Nephron (organoid): Measurements from ENCODE around the gene CDC123.
"Not testable (repeated sequence)": the region's sequence is repeated elsewhere in the genome, so short reads cannot be mapped to it uniquely, and the experiment has no call there.

Experiments used
- H3K27ac Mint-ChIP-seq, 3 experiments: 2 replicates each; pipeline ENCODE4 v1.8.0; 2020; ENCODE audit warnings: mixed read lengths in 3 of 3, mild to moderate bottlenecking in 2 of 3, moderate library complexity in 1 of 3
- H3K27me3 Mint-ChIP-seq: 2 replicates; pipeline ENCODE4 v1.8.0; 2021; ENCODE audit warnings: low read depth, mild to moderate bottlenecking, moderate library complexity, mixed read lengths
- H3K36me3 Mint-ChIP-seq: 2 replicates; pipeline ENCODE4 v1.8.0; 2020; ENCODE audit warnings: low read depth, mixed read lengths
- H3K4me1 Mint-ChIP-seq: 2 replicates; pipeline ENCODE4 v1.8.0; 2020; ENCODE audit warnings: mixed read lengths
- H3K4me3 Mint-ChIP-seq, 3 experiments: 2 replicates each; pipeline ENCODE4 v1.8.0; 2020; ENCODE audit warnings: mild to moderate bottlenecking in 3 of 3, mixed read lengths in 3 of 3, moderate library complexity in 2 of 3
- H3K9me3 Mint-ChIP-seq: 2 replicates; pipeline ENCODE4 v1.8.0; 2020; ENCODE audit warnings: mixed read lengths
- TF ChIP-seq, protein P1 (sequence below), 3 experiments: fragments of 200-600 bp; sonication (generic); IDR thresholded peaks; one replicate each; pipeline ENCODE4 v1.5.0; 2021; ENCODE audit warnings: antibody characterized with exemption in 3 of 3; ENCODE audit not compliant: unreplicated experiment in 3 of 3

CDC123 gene

DNA sequence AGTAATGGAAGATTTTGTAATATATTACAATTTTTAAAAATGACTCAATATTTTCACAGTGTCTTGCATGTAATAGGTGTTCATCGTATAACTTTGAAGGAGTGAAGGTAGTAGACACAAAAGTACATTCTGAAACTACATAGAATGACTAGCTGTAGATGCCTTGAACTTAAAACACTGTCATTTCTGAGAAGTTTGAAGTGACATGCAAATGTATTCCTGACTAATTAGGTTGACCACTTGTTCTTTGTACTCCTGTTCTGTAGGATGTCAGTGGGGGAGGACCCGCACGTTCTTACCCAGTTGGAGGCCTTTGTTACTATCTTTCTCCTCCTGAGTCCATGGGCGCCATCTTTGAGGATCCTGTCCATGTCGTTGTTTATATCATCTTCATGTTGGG is 35.3 kb upstream of the CDC123 start:
- TF ChIP-seq, protein P1, sequence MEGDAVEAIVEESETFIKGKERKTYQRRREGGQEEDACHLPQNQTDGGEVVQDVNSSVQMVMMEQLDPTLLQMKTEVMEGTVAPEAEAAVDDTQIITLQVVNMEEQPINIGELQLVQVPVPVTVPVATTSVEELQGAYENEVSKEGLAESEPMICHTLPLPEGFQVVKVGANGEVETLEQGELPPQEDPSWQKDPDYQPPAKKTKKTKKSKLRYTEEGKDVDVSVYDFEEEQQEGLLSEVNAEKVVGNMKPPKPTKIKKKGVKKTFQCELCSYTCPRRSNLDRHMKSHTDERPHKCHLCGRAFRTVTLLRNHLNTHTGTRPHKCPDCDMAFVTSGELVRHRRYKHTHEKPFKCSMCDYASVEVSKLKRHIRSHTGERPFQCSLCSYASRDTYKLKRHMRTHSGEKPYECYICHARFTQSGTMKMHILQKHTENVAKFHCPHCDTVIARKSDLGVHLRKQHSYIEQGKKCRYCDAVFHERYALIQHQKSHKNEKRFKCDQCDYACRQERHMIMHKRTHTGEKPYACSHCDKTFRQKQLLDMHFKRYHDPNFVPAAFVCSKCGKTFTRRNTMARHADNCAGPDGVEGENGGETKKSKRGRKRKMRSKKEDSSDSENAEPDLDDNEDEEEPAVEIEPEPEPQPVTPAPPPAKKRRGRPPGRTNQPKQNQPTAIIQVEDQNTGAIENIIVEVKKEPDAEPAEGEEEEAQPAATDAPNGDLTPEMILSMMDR (IDR thresholded peaks at IDR 0.05; ENCODE audit: unreplicated experiment in 3 of 3), result no peak
- Mint-ChIP-seq H3K9me3 (no peaks in the 10 kb centered on the region), H3K27me3 (no peaks in the 10 kb centered on the region), H3K4me1 (no peaks in the 10 kb centered on the region), H3K4me3 (no peak overlapping the region), H3K36me3 (peaks cover 65% of the 10 kb centered on the region), H3K27ac (no peak overlapping the region)

DNA sequence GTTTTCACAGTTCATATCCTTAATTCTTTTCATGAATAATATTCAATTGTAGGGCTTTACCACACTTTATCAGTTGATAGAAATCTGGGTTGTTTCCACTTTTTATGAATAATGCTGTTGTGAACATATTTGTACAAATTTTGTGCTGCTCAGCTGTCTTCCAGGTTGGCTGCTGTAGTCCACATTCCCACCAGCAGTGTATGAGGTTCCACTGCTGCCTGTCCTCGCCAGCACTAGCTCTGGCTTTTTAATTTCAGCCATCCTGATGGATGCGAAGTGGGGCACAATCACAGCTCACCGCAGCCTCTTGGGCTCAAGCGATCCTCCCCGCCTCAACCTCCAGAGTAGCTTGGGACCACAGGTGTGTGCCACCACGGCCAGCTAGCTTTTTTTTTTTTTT is 33.1 kb upstream of the CDC123 start:
- no peak overlapping the region for H3K27ac Mint-ChIP-seq
- H3K4me3 Mint-ChIP-seq, result no peak overlapping the region
- H3K36me3 Mint-ChIP-seq, result peaks cover 59% of the 10 kb centered on the region

DNA sequence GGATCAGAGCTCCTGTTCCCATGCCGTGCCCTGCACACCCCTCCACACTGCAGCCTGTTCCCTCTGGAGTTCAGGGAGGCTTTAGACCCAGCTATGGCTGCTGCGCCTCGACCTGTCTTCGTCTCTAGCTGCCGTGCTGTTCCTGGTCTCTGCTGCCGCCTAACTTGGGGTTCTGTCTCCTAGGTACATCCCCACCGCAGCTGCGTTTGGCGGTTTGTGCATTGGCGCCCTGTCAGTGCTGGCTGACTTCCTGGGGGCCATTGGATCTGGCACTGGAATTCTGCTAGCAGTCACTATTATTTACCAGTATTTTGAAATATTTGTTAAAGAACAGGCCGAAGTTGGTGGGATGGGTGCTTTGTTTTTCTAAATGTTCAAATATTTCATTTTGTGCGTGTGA is 31.9 kb upstream of the CDC123 start:
- no peak overlapping the region for H3K4me3 Mint-ChIP-seq
- H3K27me3 Mint-ChIP-seq, result no peaks in the 10 kb centered on the region
- H3K36me3 Mint-ChIP-seq, result peaks cover 54% of the 10 kb centered on the region
- no peaks in the 10 kb centered on the region for H3K9me3 Mint-ChIP-seq
- H3K4me1 Mint-ChIP-seq, result no peaks in the 10 kb centered on the region
- TF ChIP-seq, protein P1 (IDR thresholded peaks at IDR 0.05; ENCODE audit: unreplicated experiment in 3 of 3), result no peak
- H3K27ac Mint-ChIP-seq, result no peak overlapping the region

More for the DNA sequence above, 33.1 kb upstream of the CDC123 start:
- Mint-ChIP-seq H3K4me1 (no peaks in the 10 kb centered on the region), H3K9me3 (no peaks in the 10 kb centered on the region), H3K27me3 (no peaks in the 10 kb centered on the region)
- TF ChIP-seq, protein P1 (IDR thresholded peaks at IDR 0.05; ENCODE audit: unreplicated experiment in 3 of 3), result no peak

DNA sequence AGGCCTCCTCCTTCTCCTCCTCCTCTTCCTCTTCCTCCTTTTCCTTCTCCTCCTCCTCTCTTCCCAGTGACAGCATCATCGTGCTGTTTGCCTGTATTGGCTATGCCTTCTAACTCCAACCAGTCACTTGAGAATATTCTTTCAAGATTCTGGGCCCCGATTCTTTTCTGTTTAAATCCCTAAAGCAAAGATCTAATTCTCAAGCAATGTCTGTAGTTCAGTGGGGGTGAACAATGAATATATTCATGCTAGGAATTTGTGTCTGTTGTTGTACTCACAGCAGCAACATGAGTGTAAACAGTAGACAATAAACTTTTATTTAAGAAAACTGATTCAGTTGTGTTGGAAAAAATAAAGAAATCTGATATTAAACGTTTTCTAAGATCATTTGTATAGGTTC is 31.0 kb upstream of the CDC123 start:
- Mint-ChIP-seq H3K9me3 (no peaks in the 10 kb centered on the region), H3K4me3 (no peak overlapping the region), H3K4me1 (no peaks in the 10 kb centered on the region), H3K27ac (no peak overlapping the region), H3K36me3 (peaks cover 54% of the 10 kb centered on the region), H3K27me3 (no peaks in the 10 kb centered on the region)
- TF ChIP-seq, protein P1 (IDR thresholded peaks at IDR 0.05; ENCODE audit: unreplicated experiment in 3 of 3), result no peak

DNA sequence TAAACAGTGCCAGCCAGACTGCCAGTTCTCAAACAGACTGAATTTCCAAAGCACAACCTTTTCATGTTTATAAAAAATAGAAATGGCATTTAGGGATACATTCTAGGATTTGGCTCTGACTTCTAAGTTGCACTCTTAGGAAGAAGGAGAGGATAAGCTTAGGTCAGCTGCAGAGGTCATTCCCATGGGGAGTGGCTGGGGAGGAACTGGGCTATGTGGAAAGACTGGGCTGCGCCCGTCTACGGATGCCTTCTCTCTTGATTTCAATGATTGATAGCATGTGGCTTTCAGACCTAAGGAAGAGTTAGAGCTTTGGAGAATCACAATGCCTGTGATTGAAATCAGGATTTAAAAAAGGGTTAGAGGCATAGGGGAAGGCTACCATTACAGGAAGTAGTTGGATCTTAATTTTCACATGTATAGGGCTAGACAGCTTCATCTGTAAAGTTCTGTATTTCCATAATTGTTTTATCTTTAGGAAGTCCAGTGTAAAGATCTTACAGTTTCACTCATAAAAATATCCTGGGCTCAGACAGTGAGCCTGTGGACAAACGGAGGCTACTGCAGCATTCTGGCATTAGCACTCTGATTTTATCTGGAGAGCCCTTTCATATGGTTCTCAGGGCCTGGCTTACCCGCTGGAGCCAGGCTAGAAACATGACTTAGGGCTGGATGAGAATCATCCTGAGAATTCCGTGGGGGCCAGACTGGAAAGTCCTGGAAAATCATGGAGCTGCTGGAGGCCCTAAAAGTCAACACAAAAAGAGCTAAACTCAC is 29.8 kb upstream of the CDC123 start:
- H3K9me3 Mint-ChIP-seq, result no peaks in the 10 kb centered on the region
- H3K4me3 Mint-ChIP-seq, result no peak overlapping the region
- H3K27ac Mint-ChIP-seq, result peak overlapping the region in 1 of 3 experiments; percentile 42
- no peaks in the 10 kb centered on the region for H3K4me1 Mint-ChIP-seq
- H3K27me3 Mint-ChIP-seq, result no peaks in the 10 kb centered on the region
- TF ChIP-seq, protein P1 (IDR thresholded peaks at IDR 0.05; ENCODE audit: unreplicated experiment in 3 of 3), result no peak
- H3K36me3 Mint-ChIP-seq, result peaks cover 57% of the 10 kb centered on the region

DNA sequence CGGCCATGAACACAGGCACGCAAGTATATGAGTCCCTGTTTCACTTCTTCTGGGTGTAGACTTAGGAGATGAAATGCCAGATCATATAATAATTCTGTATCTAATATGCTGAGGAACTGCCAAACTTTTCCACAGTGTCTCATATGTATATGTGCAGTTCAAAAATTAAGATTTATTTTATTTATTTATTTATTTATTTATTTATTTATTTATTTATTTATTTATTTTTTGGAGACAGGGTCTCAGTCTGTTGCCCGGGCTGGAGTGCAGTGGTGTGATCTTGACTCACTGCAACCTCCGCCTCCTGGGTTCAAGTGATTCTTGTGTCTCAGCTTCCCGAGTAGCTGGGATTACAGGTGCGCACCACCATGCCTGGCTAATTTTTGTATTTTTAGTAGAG is 24.5 kb upstream of the CDC123 start:
- not testable (repeated sequence) for H3K4me3 Mint-ChIP-seq, H3K4me1 Mint-ChIP-seq, H3K27me3 Mint-ChIP-seq, H3K9me3 Mint-ChIP-seq, H3K27ac Mint-ChIP-seq
- peaks cover 42% of the 10 kb centered on the region for H3K36me3 Mint-ChIP-seq
